ENCODE measurements around the gene CAPS2. TPM values are rescaled to one million over a fixed set of nuclear protein-coding genes. Genes with fewer than 3 reads are reported as not detected.

Gene CAPS2
- total RNA-seq, 1 experiment from 2014 or later, result 18.3 TPM

DNA sequence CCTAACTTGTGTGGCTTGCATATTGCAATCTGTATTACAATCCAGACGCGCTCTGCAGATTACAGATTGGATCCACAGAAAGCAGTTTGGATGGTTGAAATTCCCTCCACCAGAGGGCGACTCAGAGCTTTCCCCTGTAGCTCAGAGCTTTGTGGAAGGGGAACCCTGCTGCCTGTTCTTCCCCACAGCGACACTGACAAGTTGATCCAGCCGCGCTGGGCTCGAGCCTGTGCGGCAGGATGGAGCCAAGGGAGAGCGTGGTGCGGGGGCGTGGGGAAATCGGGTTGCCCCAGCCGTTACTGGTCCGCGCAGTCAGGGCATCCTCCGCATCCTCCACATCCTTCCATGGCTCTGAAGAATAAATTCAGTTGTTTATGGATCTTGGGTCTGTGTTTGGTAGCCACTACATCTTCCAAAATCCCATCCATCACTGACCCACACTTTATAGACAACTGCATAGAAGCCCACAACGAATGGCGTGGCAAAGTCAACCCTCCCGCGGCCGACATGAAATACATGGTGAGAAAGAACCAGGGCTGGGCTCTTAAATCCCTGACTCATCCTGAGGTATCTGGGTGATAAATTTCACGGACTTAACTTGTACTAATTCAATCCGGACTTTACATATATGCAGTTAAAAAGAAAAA, 4.4 kb upstream of the CAPS2 start, which contains the start of gene GLIPR1L1 (continued):
- TF ChIP-seq REST (IDR thresholded peaks at IDR 0.05; ENCODE audit: low read depth), result no peak
- TF ChIP-seq JUND (IDR thresholded peaks at IDR 0.05), result peak; percentile 34; the same call in 1 of the 2 replicates
- peak; percentile 39; the same call in 1 of the 2 replicates for TF ChIP-seq POLR2AphosphoS5 (IDR thresholded peaks at IDR 0.05; ENCODE audit: low read depth, low read length)
- peak; percentile 66 for TF ChIP-seq YY1 (IDR thresholded peaks at IDR 0.05; ENCODE audit: extremely low read depth, insufficient replicate concordance, low read depth, low read length)
- TF ChIP-seq, protein P1, sequence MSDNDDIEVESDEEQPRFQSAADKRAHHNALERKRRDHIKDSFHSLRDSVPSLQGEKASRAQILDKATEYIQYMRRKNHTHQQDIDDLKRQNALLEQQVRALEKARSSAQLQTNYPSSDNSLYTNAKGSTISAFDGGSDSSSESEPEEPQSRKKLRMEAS (IDR thresholded peaks at IDR 0.05), result peak; percentile 66
- TF ChIP-seq CBX3 (IDR thresholded peaks at IDR 0.05; ENCODE audit: low read depth), result peak; percentile 77
- peak; percentile 63 for TF ChIP-seq SIN3A (IDR thresholded peaks at IDR 0.05; ENCODE audit: low read depth)
- peak; percentile 38; the same call in 1 of the 2 replicates for TF ChIP-seq FOSL1 (IDR thresholded peaks at IDR 0.05; ENCODE audit: low read depth)
- TF ChIP-seq SP1 (IDR thresholded peaks at IDR 0.05; ENCODE audit: low read depth), result no peak; the same call in none of the 2 replicates
- 0 out of 2 replicates have a peak, but pooled peaks have one; percentile 19 for TF ChIP-seq SRF (IDR thresholded peaks at IDR 0.05; ENCODE audit: low read depth)

DNA sequence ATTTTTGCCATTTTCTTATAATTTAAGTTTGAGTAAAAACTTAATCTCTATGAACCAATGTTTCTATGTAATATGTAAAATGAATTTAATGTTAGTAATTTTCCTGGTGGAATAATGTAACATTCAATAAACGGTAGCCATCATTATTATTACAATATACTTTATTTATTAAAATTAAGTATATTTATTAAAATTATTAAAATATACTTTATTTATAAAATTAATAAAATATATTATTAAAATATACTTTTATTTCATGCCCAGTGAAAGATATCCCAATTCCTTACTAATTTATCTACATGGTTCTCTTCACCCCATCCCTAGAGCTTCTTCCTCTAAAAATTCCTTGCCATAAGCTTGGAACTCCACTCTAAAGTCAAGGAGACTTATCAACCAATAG, 2.5 kb downstream of the CAPS2 start:
- Histone ChIP-seq H3K4me1 (ENCODE audit: control insufficient read depth in 1 of 2, insufficient read depth in 2 of 2, low read length in 2 of 2) (peaks cover 5 to 6% of the 10 kb centered on the region in 2 experiments; a peak in 3 of 4 replicates), H3K27me3 (ENCODE audit: insufficient read depth, low read length) (no peaks in the 10 kb centered on the region), H4K20me1 (ENCODE audit: insufficient read depth) (no peaks in the 10 kb centered on the region), H3K9me3 (ENCODE audit: control insufficient read depth in 1 of 2, insufficient read depth in 1 of 2, low read depth in 1 of 2, low read length in 2 of 2) (no peaks in the 10 kb centered on the region), H3K79me2 (ENCODE audit: insufficient read depth, low read length) (no peaks in the 10 kb centered on the region), H3K9ac (ENCODE audit: low read length) (no peak overlapping the region), H2AFZ (ENCODE audit: low read depth, low read length, poor library complexity, severe bottlenecking) (no peak overlapping the region), H3K4me3 (replicated peaks in 1 of 2; ENCODE audit: low read depth in 1 of 2, low read length in 2 of 2) (no peak overlapping the region), H3K4me2 (ENCODE audit: low read length) (no peak overlapping the region), H3K27ac (ENCODE audit: low read depth, low read length) (no peak overlapping the region), H3K9me2 (ENCODE audit: insufficient read depth) (no peaks in the 10 kb centered on the region; the same call in 1 of the 2 replicates), H3K36me3 (ENCODE audit: control insufficient read depth in 1 of 2, insufficient read depth in 2 of 2, low read length in 2 of 2) (no peaks in the 10 kb centered on the region)
- BruUV-seq (replicated peaks), result no TSS peak
- RAD21 ChIA-PET (ENCODE audit: low non-redundant PET in 1 of 2, low total read pairs in 2 of 2, uncharacterized antibody in 2 of 2, unreplicated experiment in 2 of 2), result no interaction called here
- CTCF ChIA-PET, result interaction anchor here (1.0 kb wide), 1 partner anchor 64 kb away, joined by 4 read pairs; the partner anchor contains the start of gene GLIPR1L2
- intact Hi-C loops (cut with micrococcal nuclease), result no loop called here
- no peak for TF ChIP-seq JUND (IDR thresholded peaks at IDR 0.05)
- TF ChIP-seq, protein P2, sequence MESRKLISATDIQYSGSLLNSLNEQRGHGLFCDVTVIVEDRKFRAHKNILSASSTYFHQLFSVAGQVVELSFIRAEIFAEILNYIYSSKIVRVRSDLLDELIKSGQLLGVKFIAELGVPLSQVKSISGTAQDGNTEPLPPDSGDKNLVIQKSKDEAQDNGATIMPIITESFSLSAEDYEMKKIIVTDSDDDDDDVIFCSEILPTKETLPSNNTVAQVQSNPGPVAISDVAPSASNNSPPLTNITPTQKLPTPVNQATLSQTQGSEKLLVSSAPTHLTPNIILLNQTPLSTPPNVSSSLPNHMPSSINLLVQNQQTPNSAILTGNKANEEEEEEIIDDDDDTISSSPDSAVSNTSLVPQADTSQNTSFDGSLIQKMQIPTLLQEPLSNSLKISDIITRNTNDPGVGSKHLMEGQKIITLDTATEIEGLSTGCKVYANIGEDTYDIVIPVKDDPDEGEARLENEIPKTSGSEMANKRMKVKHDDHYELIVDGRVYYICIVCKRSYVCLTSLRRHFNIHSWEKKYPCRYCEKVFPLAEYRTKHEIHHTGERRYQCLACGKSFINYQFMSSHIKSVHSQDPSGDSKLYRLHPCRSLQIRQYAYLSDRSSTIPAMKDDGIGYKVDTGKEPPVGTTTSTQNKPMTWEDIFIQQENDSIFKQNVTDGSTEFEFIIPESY (IDR thresholded peaks at IDR 0.05; ENCODE audit: extremely low read depth, insufficient replicate concordance, low read length), result no peak
- no peak for TF ChIP-seq ZFX (IDR thresholded peaks at IDR 0.05)
- TF ChIP-seq CBX3 (IDR thresholded peaks at IDR 0.05; ENCODE audit: low read depth), result no peak
- DNase-seq (ENCODE audit: low read depth, low spot score) (no peak), ATAC-seq (no peak)
- POLR2A ChIA-PET, result no interaction called here
